K562 (cell line): ENCODE measurements around the gene SIGLEC6. TPM values are rescaled to one million over a fixed set of nuclear protein-coding genes. Genes with fewer than 3 reads are reported as not detected.

Source experiments
- ATAC-seq: fragments of 200-7000 bp; cut with Tn5 transposase; 3 replicates; pipeline ENCODE4 v1.9.1; 2020; ENCODE audit warnings: moderate library complexity
- BruUV-seq: library from RNA; stranded (reverse); fragments of 400-500 nt; replicated peaks from 2 replicates; lab custom pipeline; 2021; lab: Mats Ljungman, UMichigan
- CTCF ChIA-PET: fragments of 300-600 bp; formaldehyde crosslinking; extraction: SDS; loops from one replicate; lab custom pipeline; 2021; ENCODE audit warnings: low intra/inter-chr PET ratio; lab: Yijun Ruan, JAX
- POLR2A ChIA-PET: fragments of 300-600, 350-650 bp; sonication (Branson Sonifier 250); formaldehyde crosslinking; extraction: SDS; loops from one replicate; lab custom pipeline; 2021; ENCODE audit warnings: antibody characterized with exemption, inconsistent platforms; lab: Yijun Ruan, JAX
- DNase-seq, 4 experiments: peaks; one replicate each; pipeline versions ENCODE4 v3.0.0 to v3.0.0-alpha.2; 2011 to 2018; ENCODE audit warnings: low spot score in 3 of 4, mixed read lengths in 3 of 4; ENCODE audit errors: extremely low read depth in 1 of 4
- FAIRE-seq: peaks from 2 replicates; lab custom pipeline; 2011; peaks lifted over from hg19 to GRCh38; lab: Jason Lieb, UNC
- H2AFZ ChIP-seq: 2 replicates; pipeline ENCODE4 v1.6.0; 2011; ENCODE audit warnings: low read depth, low read length, control low read depth, inconsistent platforms
- H3K27ac ChIP-seq: fragments of 200-600 bp; 3 replicates; pipeline ENCODE4 v1.8.0; 2011; ENCODE audit warnings: low read depth, mild to moderate bottlenecking, control low read depth, inconsistent platforms, low read length, moderate library complexity, mixed read lengths; ENCODE audit errors: extremely low read depth
- H3K27me3 ChIP-seq, 2 experiments: fragments of 300-600 bp in 1 of 2; 2 replicates in 1 of 2; 3 replicates in 1 of 2; pipeline versions ENCODE4 v1.6.0 to v1.8.0; 2011; ENCODE audit warnings: inconsistent platforms in 2 of 2, low read length in 2 of 2, mild to moderate bottlenecking in 1 of 2, mixed read lengths in 1 of 2, moderate library complexity in 1 of 2; ENCODE audit not compliant: control insufficient read depth in 2 of 2, insufficient read depth in 2 of 2
- H3K36me3 ChIP-seq: fragments of 300-600 bp; 3 replicates; pipeline ENCODE4 v1.8.0; 2011; ENCODE audit warnings: mild to moderate bottlenecking, low read length, inconsistent platforms; ENCODE audit not compliant: control insufficient read depth, insufficient read depth
- H3K4me1 ChIP-seq, 2 experiments: fragments of 200-600 bp in 1 of 2; replicated peaks in 1 of 2; 2 replicates in 1 of 2; 3 replicates in 1 of 2; pipeline versions ENCODE4 v1.5.1 to v1.8.0; 2011; ENCODE audit warnings: inconsistent platforms in 2 of 2, low read length in 2 of 2, mild to moderate bottlenecking in 1 of 2, mixed read lengths in 1 of 2, moderate library complexity in 1 of 2; ENCODE audit not compliant: control insufficient read depth in 2 of 2, insufficient read depth in 2 of 2
- H3K4me2 ChIP-seq: 2 replicates; pipeline ENCODE4 v1.6.1; 2011; ENCODE audit warnings: low read length, control low read depth, inconsistent platforms, mixed read lengths; ENCODE audit not compliant: insufficient read depth
- H3K4me3 ChIP-seq: fragments of 200-600 bp; sonication (generic), shearing (Covaris generic); 2 replicates; pipeline ENCODE4 v1.5.1; 2016; ENCODE audit warnings: control low read depth, inconsistent platforms
- H3K79me2 ChIP-seq: fragments of 200-600 bp; 3 replicates; pipeline ENCODE4 v1.8.0; 2011; ENCODE audit warnings: low read length, inconsistent platforms; ENCODE audit not compliant: control insufficient read depth, insufficient read depth
- H3K9ac ChIP-seq, 2 experiments: 2 replicates each; pipeline versions ENCODE4 v1.6.0 to v1.6.1; 2011; ENCODE audit warnings: low read depth in 2 of 2, low read length in 2 of 2, control low read depth in 1 of 2, inconsistent platforms in 1 of 2, mild to moderate bottlenecking in 1 of 2, mixed read lengths in 1 of 2; ENCODE audit not compliant: insufficient read depth in 1 of 2
- H3K9me1 ChIP-seq: one replicate; pipeline ENCODE4 v1.6.0; 2011; ENCODE audit warnings: inconsistent platforms, mild to moderate bottlenecking, low read length, moderate library complexity; ENCODE audit not compliant: control insufficient read depth, insufficient read depth
- H3K9me3 ChIP-seq: replicated peaks from 2 replicates; pipeline ENCODE4 v1.5.1; 2011; ENCODE audit warnings: low read depth, low read length, inconsistent platforms; ENCODE audit not compliant: control insufficient read depth, insufficient read depth
- H4K20me1 ChIP-seq: replicated peaks from 2 replicates; pipeline ENCODE4 v1.6.1; 2011; ENCODE audit warnings: low read length, inconsistent platforms, mixed read lengths; ENCODE audit not compliant: control insufficient read depth, insufficient read depth
- FOXJ3 ChIP-seq: sonication (generic); formaldehyde crosslinking; IDR thresholded peaks from 2 replicates; pipeline ENCODE4 v1.4.0; 2020; ENCODE audit warnings: mild to moderate bottlenecking, missing genetic modification reagents
- MAFF ChIP-seq: IDR thresholded peaks from 2 replicates; pipeline ENCODE4 v1.6.1; 2012; ENCODE audit warnings: low read length, improper control_type of control experiment
- MAFG ChIP-seq: fragments of 450-650 bp; conservative IDR thresholded peaks from 2 replicates; pipeline ENCODE4 v1.6.1; 2016; ENCODE audit warnings: missing genetic modification characterization, missing compliant biosample characterization
- NFE2L1 ChIP-seq: fragments of 450-650 bp; IDR thresholded peaks from 2 replicates; pipeline ENCODE4 v1.6.1; 2016; ENCODE audit warnings: missing genetic modification characterization, low read depth, mild to moderate bottlenecking, missing compliant biosample characterization, moderate library complexity, borderline replicate concordance
- POLR3G ChIP-seq: IDR thresholded peaks from 2 replicates; pipeline ENCODE4 v1.6.1; 2011; ENCODE audit not compliant: insufficient read length, insufficient replicate concordance; ENCODE audit errors: extremely low read depth
- ZNF316 ChIP-seq: fragments of 450-650 bp; IDR thresholded peaks from 2 replicates; pipeline ENCODE4 v1.6.1; 2016
- WGBS: fragments of 100-300 bp; shearing (Covaris generic); methylation state at CpG from one replicate; pipeline ENCODE4 v1.1.6; 2016; ENCODE audit warnings: low coverage, mixed read lengths; ENCODE audit not compliant: insufficient coverage; ENCODE audit errors: missing lambda C conversion rate; 5-methylcytosine and 5-hydroxymethylcytosine counted together
- in situ Hi-C: fragments of 300-500 bp; cut with MboI; formaldehyde crosslinking; loops from 4 replicates; pipeline ENCODE4 v1.15.0; 2018; ENCODE audit warnings: inconsistent platforms, mixed read lengths
- intact Hi-C: fragments of 100-400 bp; cut with micrococcal nuclease; formaldehyde crosslinking; loops from 2 replicates; pipeline ENCODE4 v1.14.2; 2022
- polyA plus RNA-seq, 8 experiments: library from polyadenylated mRNA; depleted of rRNA in 4 of 8; stranded (reverse) in 5 of 8; unstranded in 3 of 8; fragments of >200 nt; fragmentation: Nextera tagmentation in 2 of 8; fragmentation: Illumina TruSeq in 1 of 8; extraction: Ambion mirVana in 2 of 8; extraction: Trizol in 1 of 8; gene quantifications; 2 replicates each; pipeline versions ENCODE4 v1.2.1 to v1.2.3, GENCODE V29; 2011 to 2014; ENCODE audit warnings: inconsistent platforms in 1 of 8, missing spikeins in 1 of 8
- total RNA-seq, 7 experiments: library from RNA; depleted of rRNA in 6 of 7; stranded (reverse); fragments of >200 nt in 6 of 7; fragmentation: Illumina TruSeq in 2 of 7; extraction: Trizol in 2 of 7; gene quantifications; 2 replicates each; pipeline versions ENCODE4 v1.2.1 to v1.2.3, GENCODE V29; 2011 to 2021; ENCODE audit warnings: low replicate concordance in 1 of 7
- TF ChIP-seq, protein P1 (sequence below): sonication (generic); formaldehyde crosslinking; IDR thresholded peaks from 2 replicates; pipeline ENCODE4 v1.8.0; 2022; ENCODE audit warnings: mild to moderate bottlenecking, missing genetic modification reagents

SIGLEC6 gene
- total and polyA plus RNA-seq, 9 of the 15 experiments (the other 6 are each of a cell fraction or from before 2014, with no cell fraction given): 0.03 to 17.5 (median 0.71) TPM

DNA sequence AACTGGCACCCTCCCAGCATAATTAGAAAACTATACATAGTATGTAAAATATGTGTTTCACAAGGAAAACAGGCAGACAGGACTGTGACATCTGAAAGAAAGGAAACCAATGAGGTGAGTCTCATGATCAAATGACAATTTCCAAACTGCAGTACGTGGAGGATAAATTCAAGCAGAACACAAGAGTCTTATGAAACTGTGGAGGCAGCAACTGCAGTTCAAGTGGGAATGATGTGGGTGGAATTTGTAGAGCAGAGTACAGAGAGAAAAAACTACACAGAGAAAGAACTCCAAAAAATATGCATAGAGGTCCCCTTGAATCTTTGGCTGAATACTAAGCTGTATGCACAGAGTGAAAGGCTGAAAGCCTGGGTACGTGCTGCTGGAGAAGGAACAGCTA lies 9.7 kb downstream of the SIGLEC6 start (continued):
- TF ChIP-seq, protein P1, sequence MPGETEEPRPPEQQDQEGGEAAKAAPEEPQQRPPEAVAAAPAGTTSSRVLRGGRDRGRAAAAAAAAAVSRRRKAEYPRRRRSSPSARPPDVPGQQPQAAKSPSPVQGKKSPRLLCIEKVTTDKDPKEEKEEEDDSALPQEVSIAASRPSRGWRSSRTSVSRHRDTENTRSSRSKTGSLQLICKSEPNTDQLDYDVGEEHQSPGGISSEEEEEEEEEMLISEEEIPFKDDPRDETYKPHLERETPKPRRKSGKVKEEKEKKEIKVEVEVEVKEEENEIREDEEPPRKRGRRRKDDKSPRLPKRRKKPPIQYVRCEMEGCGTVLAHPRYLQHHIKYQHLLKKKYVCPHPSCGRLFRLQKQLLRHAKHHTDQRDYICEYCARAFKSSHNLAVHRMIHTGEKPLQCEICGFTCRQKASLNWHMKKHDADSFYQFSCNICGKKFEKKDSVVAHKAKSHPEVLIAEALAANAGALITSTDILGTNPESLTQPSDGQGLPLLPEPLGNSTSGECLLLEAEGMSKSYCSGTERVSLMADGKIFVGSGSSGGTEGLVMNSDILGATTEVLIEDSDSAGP (CRISPR knock-in tag): no peak
- no peak for TF ChIP-seq NFE2L1

DNA sequence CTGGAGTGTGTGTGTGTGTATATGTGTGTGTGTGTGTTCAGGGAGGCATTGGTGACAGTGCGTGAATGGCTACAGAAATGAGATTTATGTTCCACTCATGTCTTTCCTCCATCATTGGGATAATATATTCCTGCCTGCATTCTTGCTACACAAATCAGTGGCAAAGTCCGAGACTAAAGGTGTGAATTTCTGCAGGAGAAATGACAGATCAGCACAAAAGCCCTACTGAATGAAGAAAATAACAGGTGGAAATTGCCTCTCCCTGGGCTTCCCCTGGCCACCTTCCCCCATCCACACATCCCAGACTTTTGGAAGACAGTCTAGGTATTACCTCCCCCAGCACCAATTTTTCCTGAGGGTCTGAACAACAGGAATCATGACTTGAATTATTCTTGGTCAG lies 10.1 kb downstream of the SIGLEC6 start:
- Histone ChIP-seq H3K4me2 (no peak overlapping the region), H3K36me3 (0 out of 3 replicates have a peak, but pooled peaks cover 2% of the 10 kb centered on the region), H3K9ac (no peak overlapping the region), H3K4me1 (peaks cover 23 to 30% of the 10 kb centered on the region in 2 experiments), H3K79me2 (no peaks in the 10 kb centered on the region), H3K9me1 (no peaks in the 10 kb centered on the region), H3K27me3 (no peaks in the 10 kb centered on the region), H3K27ac (no peak overlapping the region), H4K20me1 (no peaks in the 10 kb centered on the region), H2AFZ (no peak overlapping the region), H3K4me3 (no peak overlapping the region), H3K9me3 (peaks cover 9% of the 10 kb centered on the region; the same call in 1 of the 2 replicates)
- BruUV-seq: no TSS peak
- in situ Hi-C loops: no loop called here
- FAIRE-seq (no peak), ATAC-seq (no peak), DNase-seq (no peak)
- ChIA-PET POLR2A (no interaction called here), CTCF (no interaction called here)
- 100% methylated on average over 2 of the region's 2 CpGs for WGBS
- TF ChIP-seq MAFG (tag) (0 out of 2 replicates have a peak, but pooled peaks have one; percentile 23), FOXJ3 (CRISPR knock-in tag) (no peak), POLR3G (no peak), MAFF (peak; percentile 25; the same call in 1 of the 2 replicates), ZNF316 (peak; percentile 60)
- intact Hi-C loops: no loop called here
